Cerebellar cortex (tissue), 1 donor: ENCODE data around the gene ADCK1.
"Not testable (repeated sequence)": the region's sequence is repeated elsewhere in the genome, so short reads cannot be mapped to it uniquely, and the experiment has no call there.

Experiments used
- DNase-seq: peaks from one replicate; pipeline ENCODE4 v3.0.0-alpha.2; 2015; ENCODE audit warnings: low spot score

Gene ADCK1

GRCh38 chr14:77903221-77903620, 103.3 kb downstream of the ADCK1 start:
- no peak for DNase-seq

- DNase-seq = no peak
Observed at GRCh38 chr14:77903937-77904617, 104.2 kb downstream of the ADCK1 start.

GRCh38 chr14:77906446-77906845, 106.5 kb downstream of the ADCK1 start:
- DNase-seq = no peak

DNA sequence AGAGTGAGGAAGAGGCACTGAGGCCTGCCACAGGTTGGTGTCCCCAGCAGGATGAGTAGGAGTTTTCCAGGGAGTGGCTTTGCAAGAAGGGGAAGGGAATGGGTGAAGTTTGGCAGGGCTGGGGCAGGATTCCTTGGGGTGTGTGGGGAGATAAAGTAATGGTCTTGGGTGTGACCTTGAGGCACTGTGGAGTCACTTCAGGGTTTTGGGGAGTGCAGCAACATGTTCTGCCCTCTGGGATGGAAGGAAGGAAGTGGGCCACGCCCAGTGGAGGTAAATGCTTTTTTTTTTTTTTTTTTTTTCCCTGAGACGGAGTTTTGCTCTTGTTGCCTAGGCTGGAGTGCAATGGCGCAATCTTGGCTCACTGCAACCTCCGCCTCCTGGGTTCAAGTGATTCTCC, 108.9 kb downstream of the ADCK1 start:
- DNase-seq = no peak

GRCh38 chr14:77909911-77910310, 110.0 kb downstream of the ADCK1 start:
- no peak for DNase-seq

DNA sequence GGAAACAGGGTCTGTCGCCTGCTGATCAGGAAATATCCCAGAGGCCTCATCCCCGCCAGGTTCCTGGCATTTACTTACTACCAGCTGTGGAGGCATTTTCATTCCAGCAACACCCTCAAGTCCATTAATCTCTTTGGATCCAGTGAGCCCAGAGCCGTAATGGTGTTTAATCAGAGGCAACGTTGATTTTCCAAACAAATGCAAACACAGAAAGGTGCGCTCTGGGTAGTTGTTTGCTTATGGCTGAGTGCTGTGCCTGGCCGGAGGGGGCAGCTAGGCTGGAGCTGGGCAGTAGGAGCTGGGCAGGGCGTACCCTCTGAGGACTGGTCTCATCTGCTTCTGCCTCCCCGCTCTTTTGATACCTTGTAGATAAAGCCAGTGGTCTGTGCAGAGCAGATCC, 110.6 kb downstream of the ADCK1 start:
- DNase-seq = no peak

DNA sequence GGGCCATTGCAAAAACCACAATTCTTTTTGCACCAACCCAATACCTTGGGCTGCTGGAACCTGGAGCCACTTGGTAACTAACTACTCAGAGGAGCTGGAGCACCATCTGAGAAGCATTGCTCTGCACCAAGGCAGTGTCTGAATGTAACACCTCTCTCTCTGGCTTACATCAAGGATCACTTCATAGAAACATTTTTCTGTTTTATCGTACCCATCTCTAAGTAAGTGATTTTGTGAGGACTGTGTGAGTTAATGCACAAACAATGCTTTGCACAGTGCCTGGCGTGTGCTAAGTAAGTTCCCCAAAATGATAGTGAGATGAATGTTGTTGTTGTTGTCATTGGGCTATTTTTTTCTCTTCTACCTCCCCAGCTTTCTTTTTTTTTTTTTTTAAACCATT, 111.4 kb downstream of the ADCK1 start:
- no peak for DNase-seq

DNA sequence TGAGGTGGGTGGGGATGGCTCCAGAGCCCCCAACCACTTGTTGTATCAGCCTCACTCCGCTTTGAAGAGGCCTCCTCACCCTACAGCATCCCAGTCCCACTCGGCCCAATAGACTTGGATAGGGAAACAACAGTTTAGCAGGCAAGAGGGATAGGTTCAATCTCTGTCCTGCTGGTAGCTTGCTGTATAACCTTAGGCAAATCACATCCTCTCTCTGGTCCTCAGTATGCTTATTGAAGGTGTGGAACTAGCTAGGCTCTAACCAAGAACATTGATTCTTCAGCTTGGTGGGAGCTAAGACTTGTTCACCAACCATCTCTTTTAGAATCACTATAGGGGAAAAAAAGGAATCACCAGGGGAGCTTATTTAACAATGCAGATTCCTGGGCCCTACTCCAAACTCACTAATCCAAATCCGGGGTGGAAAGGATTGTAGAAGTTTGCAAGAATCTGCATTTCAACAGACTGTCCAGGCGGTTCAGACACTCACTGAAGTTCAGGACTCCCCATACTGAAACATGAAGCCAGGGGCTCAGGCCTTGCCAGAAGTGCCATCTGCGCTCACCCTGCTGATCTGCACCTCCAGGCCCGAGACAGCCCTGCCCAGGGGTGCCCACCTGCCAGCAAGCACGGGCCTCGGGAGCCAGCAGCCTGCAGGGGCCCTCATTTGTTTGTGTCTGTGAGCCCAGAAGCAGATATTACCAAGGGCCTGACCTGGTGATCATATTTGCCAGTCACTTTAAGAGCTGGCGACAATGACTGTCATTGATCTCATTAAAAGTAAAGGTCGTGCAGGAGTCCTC, 113.0 kb downstream of the ADCK1 start:
- DNase-seq = peak; percentile 3

DNA sequence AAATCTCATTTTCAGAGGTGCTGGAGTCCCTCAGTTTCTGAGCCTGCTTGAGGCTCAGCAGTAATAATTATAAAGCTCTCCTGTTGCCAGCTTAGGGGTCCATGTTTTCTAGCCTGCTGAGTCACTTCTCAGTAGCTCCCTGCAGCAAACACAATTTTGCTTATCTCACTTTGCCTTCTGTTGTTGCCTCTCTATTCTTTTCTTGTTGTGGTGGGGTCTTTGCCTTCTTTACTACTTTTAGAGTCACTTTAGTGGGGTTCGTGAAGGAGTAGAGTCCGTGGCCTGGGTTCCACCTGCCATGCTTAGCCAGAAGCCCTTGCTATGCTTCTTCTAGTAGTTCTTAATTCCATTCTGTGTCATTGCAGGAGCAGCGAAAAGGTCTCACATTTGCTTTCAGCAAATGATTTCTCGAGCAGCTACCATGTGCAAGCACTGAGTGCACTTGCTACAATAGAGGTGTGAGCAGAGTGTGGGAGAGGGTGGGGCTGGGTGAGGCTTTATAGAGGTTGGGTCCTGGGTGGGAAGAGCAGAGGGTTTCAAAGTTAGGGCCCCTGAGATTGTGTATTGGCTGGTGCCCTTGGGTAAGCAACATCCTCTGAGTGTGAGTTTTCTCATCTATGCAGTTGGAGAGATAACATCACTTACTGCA, 114.3 kb downstream of the ADCK1 start:
- DNase-seq = no peak

DNA sequence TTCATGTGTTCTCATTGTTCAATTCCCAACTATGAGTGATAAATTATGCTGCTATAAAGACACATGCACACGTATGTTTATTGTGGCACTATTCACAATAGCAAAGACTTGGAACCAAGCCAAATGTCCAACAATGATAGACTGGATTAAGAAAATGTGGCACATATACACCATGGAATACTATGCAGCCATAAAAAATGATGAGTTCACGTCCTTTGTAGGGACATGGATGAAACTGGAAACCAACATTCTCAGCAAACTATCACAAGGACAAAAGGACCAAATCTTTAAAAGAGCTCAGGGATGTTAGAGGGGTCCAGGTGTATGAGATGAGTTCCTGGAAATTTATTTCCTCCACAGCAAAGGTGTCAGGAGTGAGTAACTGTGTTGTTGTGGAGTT, 115.5 kb downstream of the ADCK1 start:
- not testable (repeated sequence) for DNase-seq

GRCh38 chr14:77917491-77918201, 117.7 kb downstream of the ADCK1 start:
- no peak for DNase-seq

DNA sequence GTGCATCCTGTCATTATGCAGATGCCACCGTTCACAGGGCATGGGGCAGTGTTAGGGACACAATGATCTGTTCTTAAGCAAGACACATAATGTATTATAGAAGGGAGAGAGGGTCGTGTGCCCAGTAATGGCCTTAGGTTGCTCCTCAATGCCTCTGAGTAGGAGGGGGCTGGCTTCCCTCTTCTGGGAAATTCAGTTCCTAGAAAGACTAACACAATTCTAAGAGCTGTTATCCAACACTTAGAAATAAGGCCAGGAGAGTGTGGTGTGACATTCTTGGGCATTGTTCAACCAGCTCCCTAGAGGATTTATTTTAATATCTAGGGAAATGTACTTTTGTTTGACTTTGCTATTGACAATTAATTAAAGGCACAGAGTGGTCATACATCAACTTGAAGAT, 118.5 kb downstream of the ADCK1 start:
- DNase-seq = no peak

DNA sequence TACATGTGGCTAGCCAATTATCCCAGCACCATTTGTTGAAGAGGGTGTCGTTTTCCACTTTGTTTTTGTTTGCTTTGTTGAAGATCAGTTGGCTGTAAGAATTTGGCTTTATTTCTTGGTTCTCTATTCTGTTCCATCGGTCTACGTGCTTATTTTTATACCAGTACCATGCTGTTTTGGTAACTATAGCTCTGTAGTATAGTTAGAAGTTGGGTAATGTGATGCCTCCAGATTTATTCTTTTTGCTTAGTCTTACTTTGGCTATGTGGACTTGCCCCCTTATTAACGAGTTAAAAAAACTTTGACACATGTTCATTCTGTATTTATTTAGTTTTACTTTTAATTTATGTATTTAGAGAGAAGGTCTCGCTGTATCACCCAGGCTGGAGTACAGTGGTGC, 120.4 kb downstream of the ADCK1 start:
- no peak for DNase-seq

DNA sequence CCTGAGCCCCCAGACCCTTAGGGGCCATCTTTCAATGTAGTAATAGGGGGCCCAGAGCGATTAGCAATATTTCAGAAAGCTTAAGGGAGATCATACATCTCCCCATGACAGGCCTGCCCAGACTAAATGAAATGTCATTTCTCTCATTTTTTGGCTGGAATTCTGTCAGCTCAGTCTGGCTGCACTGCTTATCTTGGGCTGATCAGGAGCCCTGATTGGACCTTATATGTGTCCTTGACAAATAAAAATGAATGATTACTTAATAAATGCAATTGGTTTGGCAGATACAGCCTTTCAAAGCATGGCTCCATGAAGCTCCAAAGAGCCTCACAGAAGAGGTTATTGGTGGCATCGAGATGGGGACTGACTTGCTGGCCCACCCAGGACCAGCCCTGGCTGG, 121.9 kb downstream of the ADCK1 start:
- DNase-seq = no peak

DNA sequence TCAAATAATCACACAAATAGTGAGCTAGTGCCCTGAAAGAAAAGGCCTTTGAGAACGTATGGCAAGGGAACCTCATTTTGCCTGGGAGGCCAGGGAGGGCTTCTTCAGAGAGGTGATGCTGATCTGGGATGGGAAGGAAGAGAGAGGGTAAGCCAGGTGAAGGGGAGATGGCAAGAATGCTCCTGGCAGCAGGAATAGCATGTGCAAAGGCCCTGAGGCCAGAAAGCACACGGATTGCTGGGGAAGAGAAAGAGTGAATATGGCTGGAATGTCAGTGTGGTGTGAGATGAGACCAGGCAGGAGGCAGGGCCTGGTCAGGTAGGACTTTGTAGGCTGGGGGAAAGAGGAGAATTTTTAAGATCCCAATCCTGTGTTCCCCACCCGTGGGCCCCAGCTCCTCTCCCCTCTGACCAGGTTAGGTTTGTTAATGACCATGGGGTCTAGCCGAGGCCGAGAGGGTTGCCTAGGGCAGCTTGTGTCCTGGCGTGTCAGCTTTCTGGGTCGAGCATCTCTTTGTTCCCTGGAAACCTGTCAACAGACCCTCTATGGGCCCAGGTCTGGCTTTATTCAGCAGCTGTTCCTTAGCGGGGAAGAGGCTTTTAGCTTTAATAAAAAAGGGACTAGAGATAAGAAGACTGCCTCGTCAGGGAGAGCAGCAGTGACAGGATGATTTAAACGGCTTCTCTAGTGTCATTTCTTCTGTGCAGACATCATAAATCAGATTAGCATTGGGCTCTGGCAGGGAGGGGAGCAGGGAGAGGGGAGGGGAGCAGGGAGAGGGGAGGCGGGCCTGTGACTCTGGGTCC, 123.4 kb downstream of the ADCK1 start:
- no peak for DNase-seq

DNA sequence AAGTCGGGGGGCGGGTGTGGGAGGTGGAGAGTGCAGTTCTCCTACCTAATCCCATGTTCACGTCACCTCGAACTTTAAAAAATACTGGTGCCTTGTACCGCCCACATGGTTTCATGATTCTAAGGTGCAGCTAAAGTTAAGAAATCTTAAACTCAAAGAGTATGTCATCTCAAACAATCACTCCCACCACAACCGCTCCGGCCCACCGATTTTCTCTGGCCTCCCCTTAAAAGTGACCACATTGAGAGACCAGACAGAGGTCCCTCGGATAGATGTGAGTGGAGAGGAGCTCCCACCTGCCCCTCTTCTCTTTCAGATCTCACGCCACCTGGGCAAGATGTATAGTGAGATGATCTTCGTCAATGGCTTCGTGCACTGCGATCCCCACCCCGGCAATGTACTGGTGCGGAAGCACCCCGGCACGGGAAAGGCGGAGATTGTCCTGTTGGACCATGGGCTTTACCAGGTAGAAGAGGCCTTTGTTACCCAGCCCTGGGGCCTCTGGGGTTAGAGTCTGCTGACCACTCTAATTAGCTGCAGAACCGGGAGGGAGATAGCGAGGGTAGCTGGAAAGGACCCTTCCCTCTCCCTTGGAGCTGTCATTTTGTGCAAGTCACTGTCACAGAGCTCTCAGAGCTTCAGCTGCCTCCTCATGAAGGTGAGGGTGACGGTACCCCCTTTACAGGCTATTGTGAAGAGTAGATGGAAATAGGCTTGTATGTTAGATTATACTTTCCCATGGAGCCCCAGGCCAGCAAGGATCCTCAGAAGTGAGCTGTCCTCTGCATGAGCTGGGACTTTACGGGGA, 124.4 kb downstream of the ADCK1 start:
- DNase-seq = no peak

GRCh38 chr14:77926942-77927341, 127.0 kb downstream of the ADCK1 start:
- no peak for DNase-seq

DNA sequence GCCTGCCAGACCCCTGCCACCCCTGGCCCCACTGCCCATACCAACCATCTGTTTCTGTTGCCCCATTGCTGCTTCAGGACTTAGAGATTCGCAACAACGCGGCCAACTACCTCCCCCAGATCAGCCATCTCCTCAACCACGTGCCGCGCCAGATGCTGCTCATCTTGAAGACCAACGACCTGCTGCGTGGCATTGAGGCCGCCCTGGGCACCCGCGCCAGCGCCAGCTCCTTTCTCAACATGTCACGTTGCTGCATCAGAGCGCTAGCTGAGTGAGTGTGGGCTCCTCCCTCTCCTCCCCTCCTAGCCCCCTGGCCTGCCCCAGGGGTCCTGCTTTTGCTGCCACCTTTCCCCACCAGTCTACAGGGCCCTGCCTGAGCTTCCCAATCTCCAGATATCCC, 131.5 kb downstream of the ADCK1 start:
- no peak for DNase-seq

DNA sequence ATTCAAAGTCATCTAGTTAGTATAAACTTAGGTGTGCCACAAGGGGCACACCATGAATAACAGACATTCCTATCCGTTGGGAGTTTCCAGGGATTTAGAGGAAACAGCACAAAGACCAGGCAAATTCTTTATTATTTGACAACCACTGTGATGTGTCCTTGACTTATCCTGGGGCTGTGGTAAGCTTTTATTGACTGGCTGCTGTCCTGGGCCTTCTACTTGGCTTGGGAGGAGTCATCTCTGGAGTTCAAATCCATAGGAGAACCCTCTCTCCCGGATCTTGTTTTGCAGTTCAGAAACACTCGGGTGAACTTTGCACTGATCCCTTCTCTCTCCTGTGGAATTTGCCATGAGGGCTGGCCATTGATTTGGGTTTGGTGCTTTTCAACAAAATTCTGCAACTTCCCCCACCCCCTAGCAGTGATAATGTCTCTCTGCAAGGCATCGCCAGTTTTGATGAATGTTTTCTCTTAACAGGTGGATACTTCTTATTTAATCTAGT, 136.3 kb downstream of the ADCK1 start:
- no peak for DNase-seq

- no peak for DNase-seq
Observed at GRCh38 chr14:77947372-77947771, 147.5 kb downstream of the ADCK1 start.
